ENCODE results near the gene NRL. TPM values are rescaled to one million over a fixed set of nuclear protein-coding genes. Genes with fewer than 3 reads are reported as not detected.

Gene NRL
- total RNA-seq, 1 experiment from 2014 or later: 1.4 TPM

GRCh38 chr14:24121210-24121609 lies 6.5 kb upstream of the NRL start:
- H3K27me3 ChIP-seq (ENCODE audit: control insufficient read depth, insufficient read depth, low read length): no peaks in the 10 kb centered on the region
- H3K4me1 ChIP-seq (ENCODE audit: control insufficient read depth, insufficient read depth, low read length): no peaks in the 10 kb centered on the region
- H3K9me3 ChIP-seq (ENCODE audit: control insufficient read depth, insufficient read depth, low read depth, low read length): no peaks in the 10 kb centered on the region
- no peak for ATAC-seq
- no peak overlapping the region for H3K4me3 ChIP-seq (ENCODE audit: low read depth in 2 of 2, low read length in 2 of 2)
- DNase-seq (ENCODE audit: low read depth, low spot score): no peak
- H3K36me3 ChIP-seq (ENCODE audit: control insufficient read depth, insufficient read depth, low read length): peaks cover 2% of the 10 kb centered on the region
- TF ChIP-seq CTCF (IDR thresholded peaks at IDR 0.05) (no peak), SIN3A (IDR thresholded peaks at IDR 0.05; ENCODE audit: borderline replicate concordance, insufficient read depth, low read depth, low read length) (no peak), TCF7L2 (IDR thresholded peaks at IDR 0.05; ENCODE audit: low read depth, low read length) (no peak), REST (IDR thresholded peaks at IDR 0.05; ENCODE audit: insufficient read depth in 1 of 2, low read depth in 2 of 2, low read length in 1 of 2) (no peak), POLR2AphosphoS5 (IDR thresholded peaks at IDR 0.05; ENCODE audit: low read depth, low read length) (no peak)
- ChIA-PET CTCF (no interaction called here), POLR2A (no interaction called here)
- in situ Hi-C loops (cut with HindIII; ENCODE audit: low pct_unique_long_range_greater_than_20kb, low sequenced_read_pairs) (no loop called here), intact Hi-C loops (cut with micrococcal nuclease; ENCODE audit: unreplicated experiment) (no loop called here)
- BruUV-seq (replicated peaks): no TSS peak
- no peak overlapping the region for H3K27ac ChIP-seq (ENCODE audit: low read length)

GRCh38 chr14:24119691-24120090 lies 4.9 kb upstream of the NRL start:
- H3K9me3 ChIP-seq (ENCODE audit: control insufficient read depth, insufficient read depth, low read depth, low read length): no peaks in the 10 kb centered on the region
- no peak overlapping the region for H3K4me3 ChIP-seq (ENCODE audit: low read depth in 2 of 2, low read length in 2 of 2)
- TF ChIP-seq REST (IDR thresholded peaks at IDR 0.05; ENCODE audit: insufficient read depth in 1 of 2, low read depth in 2 of 2, low read length in 1 of 2) (no peak), SIN3A (IDR thresholded peaks at IDR 0.05; ENCODE audit: borderline replicate concordance, insufficient read depth, low read depth, low read length) (no peak), POLR2AphosphoS5 (IDR thresholded peaks at IDR 0.05; ENCODE audit: low read depth, low read length) (no peak), CTCF (IDR thresholded peaks at IDR 0.05) (no peak), TCF7L2 (IDR thresholded peaks at IDR 0.05; ENCODE audit: low read depth, low read length) (no peak)
- no peak overlapping the region for H3K27ac ChIP-seq (ENCODE audit: low read length)
- ChIA-PET CTCF (interaction anchor here (0.5 kb wide), 1 partner anchor 11 kb away, joined by 3 read pairs; no protein-coding TSS in a partner anchor), POLR2A (no interaction called here)
- no TSS peak for BruUV-seq (replicated peaks)
- H3K27me3 ChIP-seq (ENCODE audit: control insufficient read depth, insufficient read depth, low read length): no peaks in the 10 kb centered on the region
- DNase-seq (ENCODE audit: low read depth, low spot score) (no peak), ATAC-seq (no peak)
- intact Hi-C loops (cut with micrococcal nuclease; ENCODE audit: unreplicated experiment): no loop called here
- H3K36me3 ChIP-seq (ENCODE audit: control insufficient read depth, insufficient read depth, low read length): peaks cover 2% of the 10 kb centered on the region
- H3K4me1 ChIP-seq (ENCODE audit: control insufficient read depth, insufficient read depth, low read length): no peaks in the 10 kb centered on the region
- in situ Hi-C loops (cut with HindIII; ENCODE audit: low pct_unique_long_range_greater_than_20kb, low sequenced_read_pairs): no loop called here
